Lung (tissue), 12 donors: ENCODE measurements around the gene CDHR2. TPM values are rescaled to one million over a fixed set of nuclear protein-coding genes. Genes with fewer than 3 reads are reported as not detected.

Experiments used
- ATAC-seq: fragments of 200-7000 bp; cut with Tn5 transposase; one replicate; pipeline ENCODE4 v1.9.1; 2020; ENCODE audit warnings: moderate number of reproducible peaks; ENCODE audit not compliant: insufficient read depth, low FRiP score
- DNase-seq, 3 donors: peaks; one replicate each; pipeline ENCODE4 v3.0.0-alpha.2; 2013 to 2017
- H3K27ac ChIP-seq, 2 donors: one replicate each; pipeline ENCODE4 v1.5.1; 2013; ENCODE audit warnings: mild to moderate bottlenecking in 2 of 2, moderate library complexity in 2 of 2, control low read depth in 1 of 2, inconsistent platforms in 1 of 2, low read depth in 1 of 2, low read length in 1 of 2
- H3K27me3 ChIP-seq, 3 donors: one replicate each; pipeline ENCODE4 v1.5.1; 2013; ENCODE audit warnings: low read length in 2 of 3; ENCODE audit not compliant: control insufficient read depth in 3 of 3, insufficient read depth in 3 of 3
- H3K36me3 ChIP-seq, 4 donors: one replicate each; pipeline ENCODE4 v1.5.1; 2013; ENCODE audit warnings: low read length in 4 of 4, mild to moderate bottlenecking in 1 of 4, moderate library complexity in 1 of 4; ENCODE audit not compliant: control insufficient read depth in 4 of 4, insufficient read depth in 4 of 4
- H3K4me1 ChIP-seq, 5 donors: one replicate each; pipeline ENCODE4 v1.5.1; 2013; ENCODE audit warnings: low read length in 5 of 5, mild to moderate bottlenecking in 2 of 5, moderate library complexity in 1 of 5; ENCODE audit not compliant: control insufficient read depth in 5 of 5, insufficient read depth in 5 of 5
- H3K4me3 ChIP-seq: one replicate; pipeline ENCODE4 v1.5.1; 2013; ENCODE audit warnings: mild to moderate bottlenecking, control low read depth, moderate library complexity
- H3K9ac ChIP-seq, 2 donors: one replicate each; pipeline ENCODE4 v1.5.1; 2013; ENCODE audit warnings: low read length in 2 of 2, control low read depth in 1 of 2; ENCODE audit not compliant: insufficient read depth in 1 of 2
- H3K9me3 ChIP-seq, 4 donors: one replicate each; pipeline ENCODE4 v1.5.1; 2013; ENCODE audit warnings: low read length in 3 of 4, mild to moderate bottlenecking in 1 of 4, moderate library complexity in 1 of 4; ENCODE audit not compliant: control insufficient read depth in 4 of 4, insufficient read depth in 3 of 4
- WGBS, 2 donors: extraction: QIAGEN DNeasy Blood & Tissue Kit; methylation state at CpG; one replicate each; pipeline ENCODE4 v1.1.7; 2013; 5-methylcytosine and 5-hydroxymethylcytosine counted together
- polyA plus RNA-seq, 2 donors: library from polyadenylated mRNA; stranded (reverse); fragments of 200-250 nt; gene quantifications; one replicate each; pipeline ENCODE4 v1.2.1, GENCODE V29; 2013
- total RNA-seq, 2 donors: library from RNA; depleted of rRNA in 1 of 2; stranded (reverse); fragments of >200 nt in 1 of 2; gene quantifications; one replicate each; pipeline ENCODE4 v1.2.1, GENCODE V29; 2014 to 2021
- TF ChIP-seq, protein P1 (sequence below): IDR thresholded peaks from 2 replicates; pipeline ENCODE4 v1.5.1; 2012; ENCODE audit warnings: mild to moderate bottlenecking; ENCODE audit errors: control extremely low read depth, extremely low read depth
- donor health status: control.
- donor health status: control.
- donor health status: Bipolar disorder and iron deficiency.
- donor health status: healthy.
- donor health status: DM: yes; HTN: yes; CAD: no.

Gene CDHR2
- total and polyA plus RNA-seq, 4 donors: 0.02 to 1.5 (median 0.42) TPM

DNA sequence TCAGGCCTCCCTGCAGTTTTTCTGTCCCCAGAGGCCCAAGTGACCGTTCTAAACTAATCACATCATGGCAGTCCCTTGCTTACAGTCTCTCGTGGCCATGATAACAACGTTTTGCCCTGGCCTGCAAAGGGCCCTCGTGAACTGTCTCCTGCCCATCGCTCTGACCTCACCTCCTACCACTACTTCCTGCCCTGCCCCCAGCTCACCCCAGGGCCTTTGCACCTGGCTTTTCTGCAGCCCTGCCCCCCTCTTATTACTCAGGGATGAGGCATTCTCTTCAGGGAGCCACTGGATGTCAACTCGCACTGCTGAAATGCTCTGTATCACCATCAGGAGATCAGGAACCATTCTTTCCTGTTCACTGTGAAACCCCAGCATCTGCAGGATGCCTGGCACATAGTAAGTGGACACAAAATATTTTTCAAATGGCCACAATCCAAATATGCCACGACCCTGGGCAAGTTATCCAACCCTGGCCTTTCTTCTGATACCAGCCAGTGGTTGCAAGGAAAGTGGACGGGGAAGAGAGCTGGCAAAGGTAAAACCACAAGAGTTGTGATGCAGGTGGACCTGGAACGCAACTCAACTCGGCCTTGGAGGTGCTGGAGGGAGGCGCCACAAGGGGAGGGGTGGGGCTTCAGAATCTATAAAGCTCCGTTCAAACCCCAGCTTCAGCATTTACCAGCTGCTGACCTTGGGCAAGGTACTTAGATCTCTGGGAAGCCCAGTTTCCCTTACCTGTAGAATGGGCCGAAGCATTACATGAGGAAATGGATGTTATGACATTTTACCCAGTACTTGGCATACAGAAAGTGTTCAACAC is 79.5 kb downstream of the CDHR2 start:
- TF ChIP-seq, protein P1, sequence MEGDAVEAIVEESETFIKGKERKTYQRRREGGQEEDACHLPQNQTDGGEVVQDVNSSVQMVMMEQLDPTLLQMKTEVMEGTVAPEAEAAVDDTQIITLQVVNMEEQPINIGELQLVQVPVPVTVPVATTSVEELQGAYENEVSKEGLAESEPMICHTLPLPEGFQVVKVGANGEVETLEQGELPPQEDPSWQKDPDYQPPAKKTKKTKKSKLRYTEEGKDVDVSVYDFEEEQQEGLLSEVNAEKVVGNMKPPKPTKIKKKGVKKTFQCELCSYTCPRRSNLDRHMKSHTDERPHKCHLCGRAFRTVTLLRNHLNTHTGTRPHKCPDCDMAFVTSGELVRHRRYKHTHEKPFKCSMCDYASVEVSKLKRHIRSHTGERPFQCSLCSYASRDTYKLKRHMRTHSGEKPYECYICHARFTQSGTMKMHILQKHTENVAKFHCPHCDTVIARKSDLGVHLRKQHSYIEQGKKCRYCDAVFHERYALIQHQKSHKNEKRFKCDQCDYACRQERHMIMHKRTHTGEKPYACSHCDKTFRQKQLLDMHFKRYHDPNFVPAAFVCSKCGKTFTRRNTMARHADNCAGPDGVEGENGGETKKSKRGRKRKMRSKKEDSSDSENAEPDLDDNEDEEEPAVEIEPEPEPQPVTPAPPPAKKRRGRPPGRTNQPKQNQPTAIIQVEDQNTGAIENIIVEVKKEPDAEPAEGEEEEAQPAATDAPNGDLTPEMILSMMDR: no peak
- WGBS, 2 donors: 51 to 54% methylated on average over 13 of the region's 13 CpGs
- peaks cover 16 to 85% (median 68%) of the 10 kb centered on the region in 3 donors for H3K27me3 ChIP-seq
- H3K27ac ChIP-seq: no peak overlapping the region
- no peaks in the 10 kb centered on the region for H3K36me3 ChIP-seq
- peaks cover 0 to 10% (median 4%) of the 10 kb centered on the region in 5 donors for H3K4me1 ChIP-seq
- DNase-seq (no peak), ATAC-seq (no peak)
- H3K9me3 ChIP-seq: peaks cover 0 to 2% (median 0%) of the 10 kb centered on the region in 4 donors
- no peak overlapping the region for H3K9ac ChIP-seq
- no peak overlapping the region for H3K4me3 ChIP-seq

DNA sequence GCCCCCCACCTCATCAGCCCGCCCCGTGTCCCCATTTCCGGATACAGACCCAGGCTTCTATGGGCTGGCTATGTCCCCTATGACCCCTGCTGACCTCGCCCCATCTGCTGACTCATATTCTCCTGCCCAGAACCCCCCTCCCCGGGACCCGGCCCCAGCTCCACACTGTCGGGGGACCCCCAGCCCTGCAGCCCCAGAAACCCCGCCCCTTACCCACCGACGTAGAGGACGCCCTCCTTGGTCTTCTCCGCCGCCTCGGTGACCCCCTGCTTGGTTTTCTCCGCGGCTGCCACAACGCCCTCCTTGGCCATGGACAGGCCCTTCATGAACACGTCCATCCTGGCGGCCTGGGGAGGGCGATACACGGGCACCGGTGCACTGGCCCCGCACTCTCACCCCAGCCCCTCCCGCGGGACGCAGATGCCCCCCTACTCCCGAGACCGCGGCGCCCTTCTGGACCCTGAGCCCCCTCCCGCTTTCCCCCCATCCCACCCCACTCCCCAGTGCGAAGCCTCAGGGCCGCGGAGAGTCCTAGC is 80.2 kb downstream of the CDHR2 start:
- Histone ChIP-seq H3K27me3 (peaks cover 16 to 87% (median 64%) of the 10 kb centered on the region in 3 donors), H3K9ac (no peak overlapping the region), H3K4me1 (peaks cover 0 to 10% (median 4%) of the 10 kb centered on the region in 5 donors), H3K36me3 (no peaks in the 10 kb centered on the region), H3K4me3 (no peak overlapping the region), H3K27ac (no peak overlapping the region), H3K9me3 (peaks cover 0 to 2% (median 0%) of the 10 kb centered on the region in 4 donors)
- no peak for ATAC-seq
- 9% methylated on average over 28 to 34 of the region's 34 CpGs for WGBS, 2 donors
- TF ChIP-seq, protein P1: no peak
- no peak for DNase-seq

DNA sequence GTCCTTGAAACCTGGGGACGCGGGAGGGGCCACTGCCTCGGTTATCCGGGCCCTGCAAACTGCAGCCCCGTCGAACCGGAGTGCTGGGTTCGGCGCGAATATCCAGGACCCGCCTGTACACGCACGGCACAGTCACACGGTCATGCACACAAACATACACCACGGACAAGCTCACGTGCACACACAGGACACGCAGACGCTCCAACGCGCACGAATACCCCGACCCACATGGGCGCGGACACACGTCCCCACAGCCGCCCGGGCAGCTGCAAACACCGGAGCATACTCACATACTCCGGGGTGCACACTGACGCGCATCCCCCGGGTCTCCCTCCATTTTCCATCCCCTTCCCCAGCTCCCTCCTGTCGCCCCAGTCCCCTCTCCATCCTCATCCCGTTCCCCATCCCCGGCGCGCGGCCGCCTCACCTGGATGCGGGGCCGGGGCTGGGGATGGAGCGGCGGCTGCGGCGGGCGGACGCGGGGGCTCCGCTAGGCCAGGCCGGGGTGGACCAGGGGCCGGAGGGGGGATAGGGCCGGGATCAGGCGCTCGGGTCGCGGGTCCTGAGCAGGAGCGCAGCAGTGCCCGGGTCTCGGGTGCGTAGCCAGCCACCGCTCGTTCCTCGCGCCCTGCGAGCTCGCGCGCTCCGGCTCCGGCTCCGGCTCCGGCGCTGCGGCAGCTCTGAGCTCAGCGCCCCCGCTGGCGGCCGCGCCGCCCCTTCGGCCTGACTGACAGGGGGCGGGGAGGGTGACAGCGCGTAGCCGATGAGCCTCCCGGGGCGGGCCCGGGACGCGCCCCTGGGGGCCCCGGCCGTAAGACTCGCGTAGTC is 80.9 kb downstream of the CDHR2 start, which contains the start of the genes EIF4E1B and SNCB:
EIF4E1B (plus strand) TSS at position 823 of the 828 bp plus-strand sequence. CDS start 12,113 bp downstream, outside the sequence.
SNCB (minus strand) TSS at position 682 of the 828 bp plus-strand sequence. CDS start 880 bp downstream, outside the sequence.
- peak; percentile 51 to 60 (median 51) for DNase-seq

More for the DNA sequence above, 80.9 kb downstream of the CDHR2 start, which contains the start of the genes EIF4E1B and SNCB:
- peak; percentile 22 for ATAC-seq
- H3K27me3 ChIP-seq: peaks cover 16 to 83% (median 61%) of the 10 kb centered on the region in 3 donors
- H3K4me1 ChIP-seq: peaks cover 0 to 10% (median 4%) of the 10 kb centered on the region in 5 donors
- no peak within 1 kb of the TSS for H3K4me3 ChIP-seq
- 1% methylated on average over 68 to 94 of the region's 94 CpGs for WGBS, 2 donors
- H3K36me3 ChIP-seq: no peaks in the 10 kb centered on the region
- TF ChIP-seq, protein P1: no peak
- no peak within 1 kb of the TSS for H3K9ac ChIP-seq
- peaks cover 0 to 3% (median 0%) of the 10 kb centered on the region in 4 donors for H3K9me3 ChIP-seq
- H3K27ac ChIP-seq: no peak within 1 kb of the TSS
